HCT116 (cell line): ENCODE results near the gene STK32B. TPM values are rescaled to one million over a fixed set of nuclear protein-coding genes. Genes with fewer than 3 reads are reported as not detected.

Experiments
- ATAC-seq: fragments of 200-7000 bp; cut with Tn5 transposase; 2 replicates; pipeline ENCODE4 v1.9.1; 2020; ENCODE audit warnings: mild to moderate bottlenecking, moderate library complexity
- BruUV-seq: library from RNA; stranded (reverse); fragments of 400-500 nt; replicated peaks from 2 replicates; lab custom pipeline; 2021; lab: Mats Ljungman, UMichigan
- CTCF ChIA-PET: fragments of 300-600 bp; sonication (Branson Sonifier 250); formaldehyde crosslinking; loops from one replicate; lab custom pipeline; 2021; ENCODE audit warnings: antibody characterized with exemption; lab: Charles Lee
- POLR2A ChIA-PET: fragments of 300-600, 350-600 bp; sonication (Branson Sonifier 250); formaldehyde crosslinking; loops from one replicate; lab custom pipeline; 2021; ENCODE audit warnings: antibody characterized with exemption; lab: Charles Lee
- RAD21 ChIA-PET, 2 experiments: fragments of 300-600 bp; sonication (Branson Sonifier 250); formaldehyde crosslinking; loops; one replicate each; lab custom pipeline; 2023; ENCODE audit warnings: low total read pairs in 2 of 2; ENCODE audit not compliant: uncharacterized antibody in 2 of 2, unreplicated experiment in 2 of 2, low non-redundant PET in 1 of 2; lab: Charles Lee
- DNase-seq: peaks from one replicate; pipeline ENCODE4 v3.0.0-alpha.2; 2010; ENCODE audit warnings: low read depth, low spot score
- H2AFZ ChIP-seq: fragments of 200-600 bp; shearing (Covaris generic), sonication (generic); 2 replicates; pipeline ENCODE4 v1.6.1; 2017; ENCODE audit warnings: low read depth, mixed run types, mixed read lengths, antibody characterized with exemption, low read length; ENCODE audit not compliant: poor library complexity, severe bottlenecking
- H3K27ac ChIP-seq: 2 replicates; pipeline ENCODE4 v1.5.1; 2012; ENCODE audit warnings: low read depth, low read length
- H3K27me3 ChIP-seq: fragments of 200-600 bp; sonication (generic); 2 replicates; pipeline ENCODE4 v1.6.1; 2016; ENCODE audit warnings: mixed run types, low read length, mixed read lengths; ENCODE audit not compliant: insufficient read depth
- H3K36me3 ChIP-seq, 2 experiments: fragments of 200-500 bp in 1 of 2; fragments of 200-600 bp in 1 of 2; sonication (Bioruptor generic) in 1 of 2; sonication (generic) in 1 of 2; 2 replicates each; pipeline versions ENCODE4 v1.5.1 to v1.6.1; 2014 to 2016; ENCODE audit warnings: low read length in 2 of 2, inconsistent platforms in 1 of 2, mixed read lengths in 1 of 2, mixed run types in 1 of 2; ENCODE audit not compliant: insufficient read depth in 2 of 2, control insufficient read depth in 1 of 2
- H3K4me1 ChIP-seq, 2 experiments: fragments of 200-600 bp in 1 of 2; sonication (generic) in 1 of 2; 2 replicates each; pipeline versions ENCODE4 v1.5.1 to v1.6.1; 2012 to 2017; ENCODE audit warnings: low read length in 2 of 2, inconsistent platforms in 1 of 2, mild to moderate bottlenecking in 1 of 2, mixed read lengths in 1 of 2, mixed run types in 1 of 2, moderate library complexity in 1 of 2; ENCODE audit not compliant: insufficient read depth in 2 of 2, control insufficient read depth in 1 of 2
- H3K4me2 ChIP-seq: fragments of 200-600 bp; sonication (generic); 2 replicates; pipeline ENCODE4 v1.6.1; 2017; ENCODE audit warnings: mixed run types, low read length, mixed read lengths
- H3K4me3 ChIP-seq, 2 experiments: fragments of 200-600 bp in 1 of 2; sonication (generic) in 1 of 2; replicated peaks in 1 of 2; 2 replicates each; pipeline ENCODE4 v1.5.1; 2011 to 2016; ENCODE audit warnings: low read length in 2 of 2, control low read depth in 1 of 2, low read depth in 1 of 2, mild to moderate bottlenecking in 1 of 2, mixed read lengths in 1 of 2, mixed run types in 1 of 2
- H3K79me2 ChIP-seq: fragments of 200-600 bp; sonication (generic); 2 replicates; pipeline ENCODE4 v1.6.1; 2017; ENCODE audit warnings: mild to moderate bottlenecking, mixed run types, low read length, moderate library complexity, mixed read lengths; ENCODE audit not compliant: insufficient read depth
- H3K9ac ChIP-seq: fragments of 200-600 bp; sonication (generic); 2 replicates; pipeline ENCODE4 v1.6.1; 2016; ENCODE audit warnings: low read length, mixed read lengths
- H3K9me2 ChIP-seq: fragments of 200-600 bp; sonication (generic), shearing (Covaris generic); 2 replicates; pipeline ENCODE4 v1.6.1; 2017; ENCODE audit warnings: mixed run types, mild to moderate bottlenecking, moderate library complexity; ENCODE audit not compliant: insufficient read depth
- H3K9me3 ChIP-seq, 2 experiments: fragments of 200-500 bp in 1 of 2; fragments of 200-600 bp in 1 of 2; sonication (Bioruptor generic) in 1 of 2; sonication (generic) in 1 of 2; 2 replicates each; pipeline ENCODE4 v1.6.1; 2014 to 2017; ENCODE audit warnings: low read length in 2 of 2, mixed read lengths in 2 of 2, inconsistent platforms in 1 of 2, low read depth in 1 of 2, mild to moderate bottlenecking in 1 of 2, mixed run types in 1 of 2, moderate library complexity in 1 of 2; ENCODE audit not compliant: control insufficient read depth in 1 of 2, insufficient read depth in 1 of 2
- H4K20me1 ChIP-seq: fragments of 200-600 bp; sonication (generic), shearing (Covaris generic); 2 replicates; pipeline ENCODE4 v1.6.1; 2017; ENCODE audit warnings: mixed run types, mild to moderate bottlenecking, moderate library complexity; ENCODE audit not compliant: insufficient read depth
- CEBPB ChIP-seq: IDR thresholded peaks from 2 replicates; pipeline ENCODE4 v1.6.1; 2012; ENCODE audit warnings: low read depth
- ELF1 ChIP-seq: IDR thresholded peaks from 2 replicates; pipeline ENCODE4 v1.6.1; 2012; ENCODE audit warnings: low read depth, borderline replicate concordance
- EZH2 ChIP-seq: fragments of 200-600 bp; sonication (generic); IDR thresholded peaks from 2 replicates; pipeline ENCODE4 v1.6.1; 2017; ENCODE audit warnings: antibody characterized with exemption, mixed run types
- JUND ChIP-seq: IDR thresholded peaks from 2 replicates; pipeline ENCODE4 v1.6.1; 2012
- POLR2A ChIP-seq: IDR thresholded peaks from 2 replicates; pipeline ENCODE4 v1.7.0; 2011; ENCODE audit warnings: borderline replicate concordance; ENCODE audit not compliant: insufficient read depth, insufficient read length; ENCODE audit errors: extremely low read depth
- POLR2AphosphoS5 ChIP-seq: IDR thresholded peaks from 2 replicates; pipeline ENCODE4 v1.6.1; 2011; ENCODE audit warnings: mild to moderate bottlenecking, low read depth, low read length, moderate library complexity
- SP1 ChIP-seq: IDR thresholded peaks from 2 replicates; pipeline ENCODE4 v1.6.1; 2012; ENCODE audit warnings: low read depth
- SRF ChIP-seq: IDR thresholded peaks from 2 replicates; pipeline ENCODE4 v1.6.1; 2012; ENCODE audit warnings: low read depth
- YY1 ChIP-seq: IDR thresholded peaks from 2 replicates; pipeline ENCODE4 v1.6.1; 2011; ENCODE audit warnings: low read length, low read depth, moderate library complexity, mild to moderate bottlenecking; ENCODE audit not compliant: insufficient replicate concordance; ENCODE audit errors: extremely low read depth
- intact Hi-C: fragments of 100-400 bp; cut with micrococcal nuclease; formaldehyde crosslinking; loops from 2 replicates; pipeline ENCODE4 v1.10.0; 2022
- total RNA-seq: library from RNA; stranded (reverse); gene quantifications from one replicate; pipeline ENCODE4 v1.2.1, GENCODE V29; 2021; ENCODE audit not compliant: unreplicated experiment
- TF ChIP-seq, protein P1 (sequence below): IDR thresholded peaks from 2 replicates; pipeline ENCODE4 v1.6.1; 2012; ENCODE audit warnings: low read depth
- TF ChIP-seq, protein P2 (sequence below), 3 experiments: fragments of 200-600 bp in 1 of 3; sonication (generic) in 1 of 3; IDR thresholded peaks in 2 of 3; conservative IDR thresholded peaks in 1 of 3; 2 replicates each; pipeline ENCODE4 v1.5.1; 2012 to 2017; ENCODE audit warnings: low read depth in 2 of 3, low read length in 2 of 3, antibody characterized with exemption in 1 of 3, borderline replicate concordance in 1 of 3, control low read depth in 1 of 3, mild to moderate bottlenecking in 1 of 3, mixed read lengths in 1 of 3, mixed run types in 1 of 3, moderate library complexity in 1 of 3; ENCODE audit not compliant: insufficient read depth in 1 of 3
- TF ChIP-seq, protein P3 (sequence below): IDR thresholded peaks from 2 replicates; pipeline ENCODE4 v1.6.1; 2012

Gene STK32B
- total RNA-seq, 1 experiment from 2014 or later: not detected

DNA sequence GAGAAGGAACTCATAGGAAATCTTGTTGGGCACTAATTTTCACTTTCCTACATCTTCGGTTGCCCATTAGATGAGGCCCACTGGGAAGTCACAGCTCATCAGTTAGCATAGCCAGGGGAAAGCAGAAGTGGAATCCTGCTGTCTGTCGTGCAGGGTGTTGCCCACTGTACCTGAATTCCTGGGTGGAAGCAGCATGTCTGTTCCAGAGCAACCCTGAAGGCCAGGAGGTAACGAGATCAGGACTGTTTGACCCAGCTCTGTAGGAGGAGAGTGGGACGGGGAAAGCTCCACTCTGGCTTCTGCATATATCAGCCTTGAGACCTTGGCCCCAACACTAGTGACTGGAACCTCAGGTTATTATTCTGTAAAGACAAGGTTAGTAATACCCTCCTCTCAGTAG is 361.0 kb downstream of the STK32B start (continued):
- TF ChIP-seq, protein P1, sequence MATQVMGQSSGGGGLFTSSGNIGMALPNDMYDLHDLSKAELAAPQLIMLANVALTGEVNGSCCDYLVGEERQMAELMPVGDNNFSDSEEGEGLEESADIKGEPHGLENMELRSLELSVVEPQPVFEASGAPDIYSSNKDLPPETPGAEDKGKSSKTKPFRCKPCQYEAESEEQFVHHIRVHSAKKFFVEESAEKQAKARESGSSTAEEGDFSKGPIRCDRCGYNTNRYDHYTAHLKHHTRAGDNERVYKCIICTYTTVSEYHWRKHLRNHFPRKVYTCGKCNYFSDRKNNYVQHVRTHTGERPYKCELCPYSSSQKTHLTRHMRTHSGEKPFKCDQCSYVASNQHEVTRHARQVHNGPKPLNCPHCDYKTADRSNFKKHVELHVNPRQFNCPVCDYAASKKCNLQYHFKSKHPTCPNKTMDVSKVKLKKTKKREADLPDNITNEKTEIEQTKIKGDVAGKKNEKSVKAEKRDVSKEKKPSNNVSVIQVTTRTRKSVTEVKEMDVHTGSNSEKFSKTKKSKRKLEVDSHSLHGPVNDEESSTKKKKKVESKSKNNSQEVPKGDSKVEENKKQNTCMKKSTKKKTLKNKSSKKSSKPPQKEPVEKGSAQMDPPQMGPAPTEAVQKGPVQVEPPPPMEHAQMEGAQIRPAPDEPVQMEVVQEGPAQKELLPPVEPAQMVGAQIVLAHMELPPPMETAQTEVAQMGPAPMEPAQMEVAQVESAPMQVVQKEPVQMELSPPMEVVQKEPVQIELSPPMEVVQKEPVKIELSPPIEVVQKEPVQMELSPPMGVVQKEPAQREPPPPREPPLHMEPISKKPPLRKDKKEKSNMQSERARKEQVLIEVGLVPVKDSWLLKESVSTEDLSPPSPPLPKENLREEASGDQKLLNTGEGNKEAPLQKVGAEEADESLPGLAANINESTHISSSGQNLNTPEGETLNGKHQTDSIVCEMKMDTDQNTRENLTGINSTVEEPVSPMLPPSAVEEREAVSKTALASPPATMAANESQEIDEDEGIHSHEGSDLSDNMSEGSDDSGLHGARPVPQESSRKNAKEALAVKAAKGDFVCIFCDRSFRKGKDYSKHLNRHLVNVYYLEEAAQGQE: no peak
- TF ChIP-seq JUND (no peak), POLR2A (no peak), CEBPB (no peak), YY1 (no peak)
- TF ChIP-seq, protein P2, sequence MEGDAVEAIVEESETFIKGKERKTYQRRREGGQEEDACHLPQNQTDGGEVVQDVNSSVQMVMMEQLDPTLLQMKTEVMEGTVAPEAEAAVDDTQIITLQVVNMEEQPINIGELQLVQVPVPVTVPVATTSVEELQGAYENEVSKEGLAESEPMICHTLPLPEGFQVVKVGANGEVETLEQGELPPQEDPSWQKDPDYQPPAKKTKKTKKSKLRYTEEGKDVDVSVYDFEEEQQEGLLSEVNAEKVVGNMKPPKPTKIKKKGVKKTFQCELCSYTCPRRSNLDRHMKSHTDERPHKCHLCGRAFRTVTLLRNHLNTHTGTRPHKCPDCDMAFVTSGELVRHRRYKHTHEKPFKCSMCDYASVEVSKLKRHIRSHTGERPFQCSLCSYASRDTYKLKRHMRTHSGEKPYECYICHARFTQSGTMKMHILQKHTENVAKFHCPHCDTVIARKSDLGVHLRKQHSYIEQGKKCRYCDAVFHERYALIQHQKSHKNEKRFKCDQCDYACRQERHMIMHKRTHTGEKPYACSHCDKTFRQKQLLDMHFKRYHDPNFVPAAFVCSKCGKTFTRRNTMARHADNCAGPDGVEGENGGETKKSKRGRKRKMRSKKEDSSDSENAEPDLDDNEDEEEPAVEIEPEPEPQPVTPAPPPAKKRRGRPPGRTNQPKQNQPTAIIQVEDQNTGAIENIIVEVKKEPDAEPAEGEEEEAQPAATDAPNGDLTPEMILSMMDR (IDR thresholded peaks at IDR 0.05 in 2 of 3, conservative IDR thresholded peaks at IDR 0.05 in 1 of 3; ENCODE audit: borderline replicate concordance in 1 of 3, insufficient read depth in 1 of 3, low read depth in 2 of 3, low read length in 2 of 3): no peak
- TF ChIP-seq, protein P3, sequence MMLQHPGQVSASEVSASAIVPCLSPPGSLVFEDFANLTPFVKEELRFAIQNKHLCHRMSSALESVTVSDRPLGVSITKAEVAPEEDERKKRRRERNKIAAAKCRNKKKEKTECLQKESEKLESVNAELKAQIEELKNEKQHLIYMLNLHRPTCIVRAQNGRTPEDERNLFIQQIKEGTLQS: no peak

DNA sequence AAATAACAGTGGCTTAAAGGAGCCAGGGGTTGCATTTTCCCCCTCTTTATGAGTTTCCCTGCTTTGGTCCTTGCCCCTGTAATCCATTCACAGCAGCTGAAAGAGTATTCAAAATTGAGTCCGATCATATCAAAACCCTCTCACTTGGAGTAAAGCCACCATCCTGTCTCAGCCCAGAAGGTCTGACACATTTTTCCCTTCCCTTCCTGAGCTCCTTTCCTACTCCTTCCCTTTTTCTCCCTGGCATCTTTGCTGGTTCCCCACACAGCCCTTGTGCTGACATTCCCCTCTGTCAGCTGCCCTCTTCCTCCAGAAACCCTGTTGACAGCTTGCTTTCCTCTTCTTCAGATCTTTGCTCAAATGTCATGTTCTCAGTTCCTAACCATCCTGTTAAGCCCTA is 361.5 kb downstream of the STK32B start:
- RAD21 ChIA-PET: no interaction called here

More for the DNA sequence above, 361.5 kb downstream of the STK32B start:
- no peaks in the 10 kb centered on the region for H3K9me2 ChIP-seq
- ATAC-seq (no peak), DNase-seq (no peak)
- BruUV-seq: no TSS peak
- peaks cover 16% of the 10 kb centered on the region for H3K27me3 ChIP-seq
- CTCF ChIA-PET: no interaction called here
- H3K4me1 ChIP-seq: no peaks in the 10 kb centered on the region
- no peak for TF ChIP-seq POLR2AphosphoS5
- no peak for TF ChIP-seq SP1
- no peak for TF ChIP-seq SRF
- TF ChIP-seq EZH2: no peak
- TF ChIP-seq, protein P1: no peak
- TF ChIP-seq ELF1: no peak
- no peak overlapping the region for H3K27ac ChIP-seq
- intact Hi-C loops: no loop called here
- no peaks in the 10 kb centered on the region; a peak in 1 of 4 replicates for H3K9me3 ChIP-seq
- POLR2A ChIA-PET: no interaction called here
- no peaks in the 10 kb centered on the region for H3K36me3 ChIP-seq
- H4K20me1 ChIP-seq: no peaks in the 10 kb centered on the region
- no peaks in the 10 kb centered on the region for H3K79me2 ChIP-seq
- no peak overlapping the region for H2AFZ ChIP-seq
- H3K9ac ChIP-seq: no peak overlapping the region
- H3K4me2 ChIP-seq: no peak overlapping the region
- H3K4me3 ChIP-seq: no peak overlapping the region
